H1 (cell line): ENCODE results near the gene SOX13. TPM values are rescaled to one million over a fixed set of nuclear protein-coding genes. Genes with fewer than 3 reads are reported as not detected.

Experiments used
- CTCF ChIA-PET: fragments of 300-600 bp; sonication (Branson Sonifier 250); formaldehyde crosslinking; loops from one replicate; lab custom pipeline; 2021; ENCODE audit not compliant: partially characterized antibody; lab: Charles Lee
- POLR2A ChIA-PET: fragments of 300-600 bp; sonication (Branson Sonifier 250); formaldehyde crosslinking; loops from one replicate; lab custom pipeline; 2021; ENCODE audit warnings: inconsistent platforms; ENCODE audit not compliant: partially characterized antibody; lab: Charles Lee
- DNase-seq, 2 experiments: peaks; one replicate each; pipeline versions ENCODE4 v3.0.0 to v3.0.0-alpha.2; 2010 to 2022; ENCODE audit warnings: low spot score in 2 of 2, low read depth in 1 of 2, mixed read lengths in 1 of 2
- FAIRE-seq: peaks from 2 replicates; lab custom pipeline; 2011; peaks lifted over from hg19 to GRCh38; lab: Jason Lieb, UNC
- H2AFZ ChIP-seq: 2 replicates; pipeline ENCODE4 v1.8.1; 2012; ENCODE audit warnings: low read length, inconsistent platforms
- H2AK5ac ChIP-seq: 2 replicates; pipeline ENCODE4 v1.6.1; 2013; ENCODE audit warnings: low read depth, low read length
- H2BK120ac ChIP-seq: replicated peaks from 2 replicates; pipeline ENCODE3; 2013; ENCODE audit warnings: low read depth, low read length, inconsistent platforms
- H2BK12ac ChIP-seq: 2 replicates; pipeline ENCODE4 v1.6.1; 2013; ENCODE audit warnings: low read depth, low read length
- H2BK15ac ChIP-seq: 2 replicates; pipeline ENCODE4 v1.6.1; 2013; ENCODE audit warnings: low read length
- H2BK20ac ChIP-seq: 2 replicates; pipeline ENCODE4 v1.6.1; 2013; ENCODE audit warnings: low read length
- H2BK5ac ChIP-seq: 2 replicates; pipeline ENCODE4 v1.6.1; 2013; ENCODE audit warnings: low read depth, low read length
- H3K14ac ChIP-seq: 2 replicates; pipeline ENCODE4 v1.6.1; 2013; ENCODE audit warnings: inconsistent platforms; ENCODE audit not compliant: insufficient read length
- H3K18ac ChIP-seq: 2 replicates; pipeline ENCODE4 v1.6.1; 2013; ENCODE audit warnings: low read length; ENCODE audit errors: extremely low read depth
- H3K23ac ChIP-seq: 2 replicates; pipeline ENCODE4 v1.6.1; 2013; ENCODE audit warnings: inconsistent platforms; ENCODE audit not compliant: insufficient read length
- H3K23me2 ChIP-seq: 2 replicates; pipeline ENCODE4 v1.6.1; 2013; ENCODE audit warnings: low read depth, low read length
- H3K27ac ChIP-seq: 2 replicates; pipeline ENCODE4 v1.6.1; 2011; ENCODE audit warnings: low read depth, low read length, inconsistent platforms
- H3K27me3 ChIP-seq, 4 experiments: replicated peaks in 1 of 4; 1 replicate in 1 of 4; 2 replicates in 3 of 4; pipeline versions ENCODE4 v1.6.1 to v1.8.1; 2011 to 2013; ENCODE audit warnings: low read length in 3 of 4, mild to moderate bottlenecking in 3 of 4, inconsistent platforms in 2 of 4, mixed read lengths in 2 of 4, moderate library complexity in 1 of 4; ENCODE audit not compliant: control insufficient read depth in 3 of 4, insufficient read depth in 3 of 4; ENCODE audit errors: extremely low read depth in 1 of 4
- H3K36me3 ChIP-seq, 4 experiments: 2 replicates each; pipeline versions ENCODE4 v1.6.1 to v1.8.1; 2011 to 2013; ENCODE audit warnings: mild to moderate bottlenecking in 4 of 4, low read length in 3 of 4, moderate library complexity in 2 of 4, control low read depth in 1 of 4, inconsistent platforms in 1 of 4; ENCODE audit not compliant: insufficient read depth in 4 of 4, control insufficient read depth in 2 of 4
- H3K4ac ChIP-seq: replicated peaks from 2 replicates; pipeline ENCODE3; 2013; ENCODE audit warnings: low read length, low read depth, mixed read lengths, inconsistent platforms; ENCODE audit not compliant: insufficient read length
- H3K4me1 ChIP-seq, 4 experiments: replicated peaks in 1 of 4; 1 replicate in 1 of 4; 2 replicates in 3 of 4; pipeline versions ENCODE4 v1.6.1 to v1.8.1; 2011 to 2013; ENCODE audit warnings: low read length in 3 of 4, inconsistent platforms in 2 of 4, mixed read lengths in 1 of 4; ENCODE audit not compliant: insufficient read depth in 4 of 4, control insufficient read depth in 3 of 4
- H3K4me2 ChIP-seq, 2 experiments: 2 replicates each; pipeline versions ENCODE4 v1.6.1 to v1.8.1; 2011 to 2013; ENCODE audit warnings: low read depth in 2 of 2, low read length in 2 of 2, control low read depth in 1 of 2, inconsistent platforms in 1 of 2, mild to moderate bottlenecking in 1 of 2; ENCODE audit not compliant: insufficient read depth in 1 of 2
- H3K4me3 ChIP-seq, 4 experiments: fragments of 200-600, 300-600 bp in 1 of 4; sonication (generic), shearing (Covaris generic), sonication (Bioruptor Twin) in 1 of 4; 2 replicates each; pipeline versions ENCODE4 v1.5.1 to v1.8.1; 2011 to 2016; ENCODE audit warnings: low read length in 4 of 4, low read depth in 3 of 4, control low read depth in 2 of 4, inconsistent platforms in 2 of 4, mild to moderate bottlenecking in 2 of 4, mixed read lengths in 1 of 4, moderate library complexity in 1 of 4; ENCODE audit not compliant: insufficient read depth in 2 of 4; ENCODE audit errors: extremely low read depth in 1 of 4
- H3K56ac ChIP-seq: replicated peaks from 2 replicates; pipeline ENCODE3; 2013; ENCODE audit warnings: low read depth, mild to moderate bottlenecking, mixed read lengths, low read length, inconsistent platforms; ENCODE audit not compliant: insufficient read length
- H3K79me1 ChIP-seq: 2 replicates; pipeline ENCODE4 v1.6.1; 2013; ENCODE audit warnings: low read depth, low read length, control low read depth
- H3K79me2 ChIP-seq, 2 experiments: 2 replicates each; pipeline versions ENCODE4 v1.6.1 to v1.8.1; 2012 to 2013; ENCODE audit warnings: low read length in 2 of 2, mild to moderate bottlenecking in 2 of 2, inconsistent platforms in 1 of 2; ENCODE audit not compliant: insufficient read depth in 2 of 2, control insufficient read depth in 1 of 2
- H3K9ac ChIP-seq, 4 experiments: replicated peaks in 1 of 4; 1 replicate in 1 of 4; 2 replicates in 3 of 4; pipeline versions ENCODE4 v1.6.1 to v1.8.1; 2011 to 2013; ENCODE audit warnings: low read depth in 3 of 4, low read length in 3 of 4, control low read depth in 2 of 4, mild to moderate bottlenecking in 2 of 4, moderate library complexity in 2 of 4, inconsistent platforms in 1 of 4; ENCODE audit errors: extremely low read depth in 1 of 4
- H3K9me3 ChIP-seq, 2 experiments: 2 replicates each; pipeline versions ENCODE4 v1.6.1 to v1.8.1; 2012 to 2013; ENCODE audit warnings: mild to moderate bottlenecking in 2 of 2, moderate library complexity in 2 of 2, control low read depth in 1 of 2, inconsistent platforms in 1 of 2, low read depth in 1 of 2, low read length in 1 of 2, mixed read lengths in 1 of 2; ENCODE audit not compliant: insufficient read depth in 2 of 2
- H4K20me1 ChIP-seq, 2 experiments: replicated peaks in 1 of 2; 2 replicates each; pipeline versions ENCODE3 to v1.8.1; 2011 to 2013; ENCODE audit warnings: inconsistent platforms in 2 of 2, low read length in 2 of 2, mild to moderate bottlenecking in 1 of 2; ENCODE audit not compliant: insufficient read depth in 2 of 2, control insufficient read depth in 1 of 2
- H4K5ac ChIP-seq: 2 replicates; pipeline ENCODE4 v1.6.1; 2013; ENCODE audit warnings: low read length, low read depth, mixed read lengths, inconsistent platforms; ENCODE audit not compliant: insufficient read length
- H4K8ac ChIP-seq: 2 replicates; pipeline ENCODE4 v1.8.0; 2013; ENCODE audit warnings: mild to moderate bottlenecking, moderate library complexity, low read length, inconsistent platforms; ENCODE audit not compliant: insufficient read depth; ENCODE audit errors: extremely low read depth
- H4K91ac ChIP-seq: replicated peaks from 2 replicates; pipeline ENCODE3; 2013; ENCODE audit warnings: low read length, mixed read lengths, inconsistent platforms; ENCODE audit not compliant: insufficient read length
- ATF2 ChIP-seq: IDR thresholded peaks from 2 replicates; pipeline ENCODE4 v1.6.1; 2012; ENCODE audit warnings: low read length, inconsistent platforms
- BRCA1 ChIP-seq: IDR thresholded peaks from 2 replicates; pipeline ENCODE4 v1.6.1; 2012; ENCODE audit warnings: low read depth, low read length, improper control_type of control experiment
- CBX8 ChIP-seq: fragments of 300-800, 300-1000 bp; sonication (generic); IDR thresholded peaks from 2 replicates; pipeline ENCODE4 v1.7.1; 2016; ENCODE audit warnings: low read depth, low read length, borderline replicate concordance
- JUND ChIP-seq: IDR thresholded peaks from 2 replicates; pipeline ENCODE4 v1.6.1; 2011; ENCODE audit warnings: mild to moderate bottlenecking, improper control_type of control experiment, low read length
- MAFK ChIP-seq: IDR thresholded peaks from 2 replicates; pipeline ENCODE4 v1.6.1; 2012; ENCODE audit warnings: low read depth, mild to moderate bottlenecking, improper control_type of control experiment, low read length
- PHF8 ChIP-seq: fragments of 200-600 bp; sonication (generic); conservative IDR thresholded peaks from 2 replicates; pipeline ENCODE4 v1.7.1; 2012; ENCODE audit warnings: low read depth, mild to moderate bottlenecking, inconsistent platforms, low read length, moderate library complexity
- TAF1 ChIP-seq: IDR thresholded peaks from 2 replicates; pipeline ENCODE4 v1.6.1; 2011; ENCODE audit warnings: mild to moderate bottlenecking, low read depth, low read length
- TBP ChIP-seq: IDR thresholded peaks from 2 replicates; pipeline ENCODE4 v1.6.1; 2011; ENCODE audit warnings: low read depth, low read length, improper control_type of control experiment
- TEAD4 ChIP-seq: IDR thresholded peaks from 2 replicates; pipeline ENCODE4 v1.6.1; 2012; ENCODE audit warnings: low read depth, low read length, inconsistent platforms, mixed read lengths
- USF2 ChIP-seq: IDR thresholded peaks from 2 replicates; pipeline ENCODE4 v1.6.1; 2011; ENCODE audit warnings: low read length, improper control_type of control experiment
- ZNF274 ChIP-seq: IDR thresholded peaks from 2 replicates; pipeline ENCODE4 v1.7.0; 2012; ENCODE audit warnings: low read length, borderline replicate concordance; ENCODE audit errors: extremely low read depth
- WGBS, 2 experiments: shearing (Covaris generic) in 1 of 2; methylation state at CpG; one replicate each; pipeline versions ENCODE4 v1.1.6 to v1.1.7; 2013 to 2015; ENCODE audit warnings: low lambda C conversion rate in 2 of 2, mixed read lengths in 2 of 2, inconsistent platforms in 1 of 2, low coverage in 1 of 2, missing lambda C conversion rate in 1 of 2; ENCODE audit not compliant: insufficient replicate concordance in 2 of 2, insufficient coverage in 1 of 2, insufficient read length in 1 of 2; ENCODE audit errors: extremely low coverage in 1 of 2, missing lambda C conversion rate in 1 of 2; 5-methylcytosine and 5-hydroxymethylcytosine counted together
- polyA plus RNA-seq, 7 experiments: library from polyadenylated mRNA; depleted of rRNA in 3 of 7; stranded (reverse) in 5 of 7; unstranded in 2 of 7; fragments of >200 nt in 5 of 7; fragments of 200-250 nt in 2 of 7; gene quantifications; 1 replicate in 5 of 7; 2 replicates in 1 of 7; 4 replicates in 1 of 7; pipeline versions ENCODE4 v1.2.1 to v1.2.3, GENCODE V29; 2011 to 2013; ENCODE audit warnings: missing spikeins in 2 of 7, mixed read lengths in 2 of 7
- total RNA-seq: library from RNA; stranded (reverse); fragmentation: NEBNext Ultra II Directional; extraction: Animal tissue kit (Norgen Biotek cat#: 25700); gene quantifications from 2 replicates; pipeline ENCODE4 v1.2.1, GENCODE V29; 2021

The SOX13 gene
- total and polyA plus RNA-seq, 2 of the 8 experiments (the other 6 are each of a cell fraction or from before 2014, with no cell fraction given) = 113 to 173 TPM

DNA sequence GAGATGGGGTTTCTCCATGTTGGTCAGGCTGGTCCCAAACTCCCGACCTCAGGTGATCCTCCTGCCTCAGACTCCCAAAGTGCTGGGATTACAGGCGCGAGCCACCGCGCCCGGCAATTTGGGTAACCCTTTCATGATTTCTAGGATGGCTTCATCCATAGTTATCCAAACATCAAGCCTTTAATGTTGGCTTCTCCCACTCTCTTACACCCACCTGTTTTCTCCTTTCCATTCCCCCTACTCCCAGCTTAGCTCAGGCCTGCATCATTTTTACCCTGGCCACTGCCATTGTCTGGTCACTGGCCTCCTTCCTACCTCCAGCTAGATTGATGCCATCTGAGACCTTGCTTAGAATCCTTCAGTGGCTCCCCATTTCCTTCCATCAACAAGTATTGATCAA is 2.0 kb upstream of the SOX13 start:
- Histone ChIP-seq H3K4me3 (no peak overlapping the region), H3K4ac (no peak overlapping the region), H3K9ac (no peak overlapping the region), H4K5ac (no peak overlapping the region), H3K14ac (no peak overlapping the region), H2AK5ac (peak overlapping the region; percentile 60; the same call in 1 of the 2 replicates), H3K4me2 (no peak overlapping the region), H3K9me3 (no peaks in the 10 kb centered on the region; a peak in 1 of 4 replicates), H2BK120ac (no peak overlapping the region), H4K20me1 (peaks cover 7 to 16% of the 10 kb centered on the region in 2 experiments), H3K27ac (no peak overlapping the region), H4K8ac (no peak overlapping the region), H2BK5ac (no peak overlapping the region), H3K79me2 (peaks cover 24 to 30% of the 10 kb centered on the region in 2 experiments), H2BK20ac (no peak overlapping the region), H3K36me3 (no peaks in the 10 kb centered on the region), H3K18ac (no peak overlapping the region), H3K23me2 (peaks cover 21% of the 10 kb centered on the region), H3K79me1 (peaks cover 3% of the 10 kb centered on the region; the same call in 1 of the 2 replicates), H3K56ac (no peak overlapping the region), H3K23ac (no peak overlapping the region), H3K4me1 (peaks cover 9 to 18% (median 12%) of the 10 kb centered on the region in 4 experiments), H2AFZ (no peak overlapping the region), H3K27me3 (no peaks in the 10 kb centered on the region), H2BK12ac (0 out of 2 replicates have a peak overlapping the region, but pooled peaks have one; percentile 27), H4K91ac (no peak overlapping the region), H2BK15ac (no peak overlapping the region)
- POLR2A ChIA-PET = interaction anchor here (1.9 kb wide), 1 partner anchor 8 kb away, joined by 8 read pairs; no protein-coding TSS in a partner anchor
- TF ChIP-seq JUND = no peak
- no peak for TF ChIP-seq TBP
- TF ChIP-seq ZNF274 = no peak
- TF ChIP-seq BRCA1 = no peak
- no peak for TF ChIP-seq USF2
- TF ChIP-seq PHF8 = no peak
- TF ChIP-seq CBX8 = no peak
- no peak for TF ChIP-seq TEAD4
- no peak for TF ChIP-seq TAF1
- no peak for TF ChIP-seq ATF2
- TF ChIP-seq MAFK = no peak
- DNase-seq (no peak), FAIRE-seq (no peak)
- WGBS, 2 experiments = 92% methylated on average over 6 of the region's 6 CpGs; no CpG with 5 or more reads in 1 of the 2 experiments
- CTCF ChIA-PET = interaction anchor here (0.6 kb wide), 1 partner anchor 149 kb away, joined by 3 read pairs; no protein-coding TSS in a partner anchor
